PC-3 (cell line): ENCODE data around the gene ARHGAP18.

Source experiments
- CTCF ChIP-seq: fragments of 300-600 bp; sonication (generic); conservative IDR thresholded peaks from 2 replicates; pipeline ENCODE4 v1.5.1; 2017; ENCODE audit warnings: antibody characterized with exemption, low read depth, mild to moderate bottlenecking, low read length
- EZH2 ChIP-seq: fragments of 300-600 bp; sonication (generic); IDR thresholded peaks from one replicate; pipeline ENCODE4 v1.6.1; 2017; ENCODE audit warnings: antibody characterized with exemption, mild to moderate bottlenecking, low read length; ENCODE audit not compliant: unreplicated experiment

GRCh38 chr6:129692467-129692866 lies 17.5 kb downstream of the ARHGAP18 start:
- TF ChIP-seq CTCF (no peak), EZH2 (no peak)
